HEK293 (cell line): ENCODE results near the gene EFEMP2.

ENCODE experiments used
- KLF9 ChIP-seq: fragments of 450-650 bp; formaldehyde crosslinking; IDR thresholded peaks from 2 replicates; pipeline ENCODE4 v1.5.1; 2016; ENCODE audit warnings: missing biosample characterization, missing genetic modification characterization, low read depth
- YY1 ChIP-seq: fragments of 450-650 bp; formaldehyde crosslinking; IDR thresholded peaks from 2 replicates; pipeline ENCODE4 v1.5.1; 2018; ENCODE audit warnings: missing biosample characterization, missing genetic modification characterization
- ZNF121 ChIP-seq: fragments of 450-650 bp; formaldehyde crosslinking; IDR thresholded peaks from 2 replicates; pipeline ENCODE4 v1.5.1; 2016; ENCODE audit warnings: missing biosample characterization, missing genetic modification characterization
- ZNF529 ChIP-seq: fragments of 450-650 bp; formaldehyde crosslinking; IDR thresholded peaks from 2 replicates; pipeline ENCODE4 v1.5.1; 2017; ENCODE audit warnings: missing genetic modification characterization, missing biosample characterization; ENCODE audit not compliant: insufficient replicate concordance
- ZNF530 ChIP-seq: fragments of 450-650 bp; formaldehyde crosslinking; IDR thresholded peaks from 2 replicates; pipeline ENCODE4 v1.5.1; 2016; ENCODE audit warnings: low read depth, missing biosample characterization, missing genetic modification characterization
- ZNF670 ChIP-seq: fragments of 450-650 bp; formaldehyde crosslinking; IDR thresholded peaks from 2 replicates; pipeline ENCODE4 v1.5.1; 2016; ENCODE audit warnings: missing biosample characterization, missing genetic modification characterization, low read depth
- ZSCAN30 ChIP-seq: fragments of 450-650 bp; IDR thresholded peaks from 2 replicates; pipeline ENCODE4 v1.5.1; 2018; ENCODE audit warnings: missing biosample characterization, mild to moderate bottlenecking, missing genetic modification characterization, moderate library complexity
- TF ChIP-seq, protein P1 (sequence below): fragments of 450-650 bp; formaldehyde crosslinking; IDR thresholded peaks from 2 replicates; pipeline ENCODE4 v1.5.1; 2016; ENCODE audit warnings: missing biosample characterization, missing genetic modification characterization

DNA sequence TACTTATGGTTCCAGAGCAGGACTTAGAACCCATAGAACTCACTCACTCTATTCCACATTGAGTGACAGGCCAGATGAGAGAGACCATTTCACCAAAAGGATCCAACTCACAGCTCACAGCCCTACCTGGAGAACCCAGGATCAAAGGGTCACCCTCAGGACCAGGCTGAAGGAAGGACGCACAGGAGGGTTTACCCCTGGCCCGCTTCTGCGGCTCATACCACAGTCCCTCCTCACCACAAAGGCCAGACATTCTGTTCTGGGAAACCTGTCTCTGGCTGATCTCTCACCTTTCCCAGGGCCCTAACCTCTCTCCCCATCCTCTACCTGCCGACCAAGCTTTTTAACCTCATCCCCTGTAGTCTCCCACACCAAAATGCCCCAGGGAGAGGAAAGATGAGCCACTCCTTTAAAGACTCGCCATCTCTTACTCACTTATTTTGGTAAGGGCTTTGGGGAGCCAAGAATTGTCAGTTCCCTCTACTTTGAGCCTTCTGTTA is 22.9 kb upstream of the EFEMP2 start:
- TF ChIP-seq, protein P1, sequence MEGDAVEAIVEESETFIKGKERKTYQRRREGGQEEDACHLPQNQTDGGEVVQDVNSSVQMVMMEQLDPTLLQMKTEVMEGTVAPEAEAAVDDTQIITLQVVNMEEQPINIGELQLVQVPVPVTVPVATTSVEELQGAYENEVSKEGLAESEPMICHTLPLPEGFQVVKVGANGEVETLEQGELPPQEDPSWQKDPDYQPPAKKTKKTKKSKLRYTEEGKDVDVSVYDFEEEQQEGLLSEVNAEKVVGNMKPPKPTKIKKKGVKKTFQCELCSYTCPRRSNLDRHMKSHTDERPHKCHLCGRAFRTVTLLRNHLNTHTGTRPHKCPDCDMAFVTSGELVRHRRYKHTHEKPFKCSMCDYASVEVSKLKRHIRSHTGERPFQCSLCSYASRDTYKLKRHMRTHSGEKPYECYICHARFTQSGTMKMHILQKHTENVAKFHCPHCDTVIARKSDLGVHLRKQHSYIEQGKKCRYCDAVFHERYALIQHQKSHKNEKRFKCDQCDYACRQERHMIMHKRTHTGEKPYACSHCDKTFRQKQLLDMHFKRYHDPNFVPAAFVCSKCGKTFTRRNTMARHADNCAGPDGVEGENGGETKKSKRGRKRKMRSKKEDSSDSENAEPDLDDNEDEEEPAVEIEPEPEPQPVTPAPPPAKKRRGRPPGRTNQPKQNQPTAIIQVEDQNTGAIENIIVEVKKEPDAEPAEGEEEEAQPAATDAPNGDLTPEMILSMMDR = no peak
- TF ChIP-seq ZNF530 (tag by site-specific recombination) (no peak), KLF9 (no peak), ZNF121 (tag by site-specific recombination) (no peak), ZNF670 (tag by site-specific recombination) (no peak), YY1 (tag by site-specific recombination) (no peak), ZNF529 (no peak), ZSCAN30 (no peak)
